Effector memory CD4-positive, alpha-beta T cell (primary cell): ENCODE measurements around the gene NPFF.

Experiments
- DNase-seq, 3 donors: peaks; one replicate each; pipeline ENCODE4 v3.0.0-alpha.2; 2020
- H3K27ac ChIP-seq: 2 replicates; pipeline ENCODE4 v1.7.0; 2013; ENCODE audit warnings: mild to moderate bottlenecking, low read length, moderate library complexity; ENCODE audit not compliant: insufficient read depth, poor library complexity, severe bottlenecking
- H3K27me3 ChIP-seq: replicated peaks from 2 replicates; pipeline ENCODE4 v1.7.0; 2013; ENCODE audit warnings: mild to moderate bottlenecking, low read length; ENCODE audit not compliant: insufficient read depth, control insufficient read depth, poor library complexity, severe bottlenecking
- H3K36me3 ChIP-seq: 2 replicates; pipeline ENCODE4 v1.7.0; 2013; ENCODE audit warnings: mild to moderate bottlenecking, low read length, moderate library complexity; ENCODE audit not compliant: control insufficient read depth, insufficient read depth
- H3K4me1 ChIP-seq: 2 replicates; pipeline ENCODE4 v1.7.0; 2013; ENCODE audit warnings: low read length, mild to moderate bottlenecking; ENCODE audit not compliant: control insufficient read depth, insufficient read depth, poor library complexity, severe bottlenecking
- H3K4me3 ChIP-seq: 2 replicates; pipeline ENCODE4 v1.7.0; 2013; ENCODE audit warnings: low read length, low read depth, mild to moderate bottlenecking; ENCODE audit not compliant: insufficient read depth, poor library complexity, severe bottlenecking
- H3K9me3 ChIP-seq: 2 replicates; pipeline ENCODE4 v1.7.0; 2013; ENCODE audit warnings: mild to moderate bottlenecking, low read length, moderate library complexity; ENCODE audit not compliant: control insufficient read depth

NPFF gene

DNA sequence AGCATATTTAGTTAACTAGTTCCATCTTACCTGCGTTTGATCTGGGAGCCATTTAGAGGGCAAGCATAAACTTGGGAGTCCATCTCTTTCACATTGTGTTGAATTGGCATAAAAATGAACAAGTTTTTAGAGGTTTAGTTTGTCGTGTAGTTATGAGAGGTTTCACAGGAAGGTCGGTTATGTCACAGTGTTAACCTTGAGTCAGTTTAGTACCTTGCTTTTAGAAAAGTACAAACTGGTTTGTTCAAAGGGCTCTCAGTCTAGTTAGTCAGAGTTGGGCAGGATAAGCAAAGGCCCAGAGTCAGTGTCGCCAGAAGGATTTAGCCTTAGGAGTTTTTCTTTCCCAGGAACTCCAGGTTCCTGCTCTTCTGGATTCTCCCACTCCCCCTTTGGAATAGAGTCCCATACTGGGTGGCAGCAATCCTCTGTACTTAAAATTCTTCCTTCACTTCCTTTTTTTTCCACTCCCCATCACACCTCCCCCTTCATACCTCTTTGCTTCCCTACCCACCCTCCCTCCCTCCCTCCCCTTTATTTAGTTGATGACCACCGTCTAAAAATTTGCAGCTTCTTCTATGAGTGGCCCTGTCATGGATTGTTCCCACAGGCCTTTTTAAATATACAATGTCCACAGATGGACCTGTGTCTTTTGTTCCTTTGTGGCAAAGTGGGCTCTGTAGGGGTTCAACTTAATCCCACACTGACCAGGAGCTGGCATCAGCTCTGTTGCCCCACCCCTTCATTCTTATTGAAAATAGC lies 43.3 kb downstream of the NPFF start:
- no peaks in the 10 kb centered on the region for H3K4me1 ChIP-seq
- H3K27ac ChIP-seq = no peak overlapping the region
- no peak overlapping the region for H3K4me3 ChIP-seq
- peaks cover 99% of the 10 kb centered on the region for H3K36me3 ChIP-seq
- no peak for DNase-seq
- H3K27me3 ChIP-seq = no peaks in the 10 kb centered on the region
- H3K9me3 ChIP-seq = no peaks in the 10 kb centered on the region

GRCh38 chr12:53462935-53463334 lies 44.3 kb downstream of the NPFF start:
- H3K4me3 ChIP-seq = no peak overlapping the region
- H3K4me1 ChIP-seq = no peaks in the 10 kb centered on the region
- H3K36me3 ChIP-seq = peaks cover 99% of the 10 kb centered on the region
- DNase-seq = no peak
- H3K27me3 ChIP-seq = no peaks in the 10 kb centered on the region
- no peaks in the 10 kb centered on the region for H3K9me3 ChIP-seq
- H3K27ac ChIP-seq = no peak overlapping the region

DNA sequence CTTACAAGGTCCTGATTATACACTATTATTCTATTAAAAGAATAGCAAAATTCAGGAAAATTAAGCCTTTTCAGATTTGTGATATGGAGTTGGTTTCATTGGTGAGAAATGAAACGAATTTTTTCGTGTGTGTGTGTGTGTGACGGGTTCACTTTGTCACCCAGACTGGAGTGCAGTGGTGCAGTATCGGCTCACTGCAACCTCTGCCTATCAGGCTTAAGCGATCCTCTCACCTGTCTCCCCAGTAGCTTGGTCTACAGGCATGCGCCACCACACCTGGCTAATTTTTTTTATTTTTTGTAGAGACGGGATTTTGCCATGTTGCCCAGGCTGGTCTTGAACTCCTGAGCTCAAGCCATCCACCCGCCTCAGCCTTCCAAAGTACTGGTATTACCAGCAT lies 45.7 kb downstream of the NPFF start:
- Histone ChIP-seq H3K4me3 (no peak overlapping the region), H3K27ac (no peak overlapping the region), H3K27me3 (no peaks in the 10 kb centered on the region), H3K4me1 (no peaks in the 10 kb centered on the region), H3K9me3 (no peaks in the 10 kb centered on the region), H3K36me3 (peaks cover 99% of the 10 kb centered on the region)
- DNase-seq = no peak

DNA sequence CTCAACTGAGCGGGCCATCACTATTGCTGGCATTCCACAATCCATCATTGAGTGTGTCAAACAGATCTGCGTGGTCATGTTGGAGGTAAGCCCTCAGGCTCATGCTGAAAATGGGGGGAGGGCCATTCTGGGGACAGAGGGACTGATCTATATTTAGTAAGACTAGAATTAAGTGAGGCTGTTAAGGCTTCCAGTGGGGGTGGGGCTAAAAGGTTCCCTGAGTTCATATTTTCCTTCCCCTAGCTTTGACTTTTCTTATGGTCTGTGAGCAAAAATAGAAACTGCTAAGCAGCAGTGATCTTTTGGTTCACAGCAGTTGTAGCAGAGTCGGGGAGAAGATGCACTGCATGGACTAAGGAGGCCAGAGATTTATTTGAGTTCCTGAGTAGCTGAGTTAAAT lies 46.2 kb downstream of the NPFF start:
- Histone ChIP-seq H3K27ac (no peak overlapping the region), H3K9me3 (no peaks in the 10 kb centered on the region), H3K4me3 (no peak overlapping the region), H3K36me3 (peaks cover 99% of the 10 kb centered on the region), H3K4me1 (no peaks in the 10 kb centered on the region), H3K27me3 (no peaks in the 10 kb centered on the region)
- no peak for DNase-seq

DNA sequence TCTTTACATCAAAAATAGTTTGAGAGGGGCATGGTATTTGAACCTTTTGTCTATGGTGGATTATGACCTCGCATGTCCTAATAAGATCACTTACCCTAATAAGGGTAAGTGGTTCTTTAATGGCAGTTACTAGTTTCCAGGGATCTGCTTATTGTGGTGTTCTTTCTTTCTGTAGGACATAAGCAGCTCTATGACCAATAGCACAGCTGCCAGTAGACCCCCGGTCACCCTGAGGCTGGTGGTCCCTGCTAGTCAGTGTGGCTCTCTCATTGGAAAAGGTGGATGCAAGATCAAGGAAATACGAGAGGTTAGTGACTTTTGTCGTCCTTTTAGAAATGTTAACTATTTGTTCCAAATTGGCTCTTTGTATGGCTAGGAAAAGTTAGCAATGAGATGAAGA lies 48.2 kb downstream of the NPFF start:
- H3K4me1 ChIP-seq = no peaks in the 10 kb centered on the region
- no peak for DNase-seq
- H3K27me3 ChIP-seq = no peaks in the 10 kb centered on the region
- H3K27ac ChIP-seq = no peak overlapping the region
- H3K9me3 ChIP-seq = no peaks in the 10 kb centered on the region
- peaks cover 99% of the 10 kb centered on the region for H3K36me3 ChIP-seq
- H3K4me3 ChIP-seq = no peak overlapping the region
